Sigmoid colon (tissue), 4 donors: ENCODE results near the gene DRD2.

ENCODE experiments used
- POLR2AphosphoS5 ChIP-seq, 4 donors: sonication (generic); formaldehyde crosslinking; IDR thresholded peaks; one replicate each; pipeline ENCODE4 v1.6.1; 2017; ENCODE audit warnings: antibody characterized with exemption in 4 of 4
- TF ChIP-seq, protein P1 (sequence below), 4 experiments: fragments of 450-650 bp in 3 of 4; fragments of 200-600 bp in 1 of 4; IDR thresholded peaks; one replicate each; pipeline ENCODE4 v1.5.1; 2016 to 2019; ENCODE audit warnings: antibody characterized with exemption in 4 of 4, mild to moderate bottlenecking in 3 of 4, moderate library complexity in 2 of 4

DNA sequence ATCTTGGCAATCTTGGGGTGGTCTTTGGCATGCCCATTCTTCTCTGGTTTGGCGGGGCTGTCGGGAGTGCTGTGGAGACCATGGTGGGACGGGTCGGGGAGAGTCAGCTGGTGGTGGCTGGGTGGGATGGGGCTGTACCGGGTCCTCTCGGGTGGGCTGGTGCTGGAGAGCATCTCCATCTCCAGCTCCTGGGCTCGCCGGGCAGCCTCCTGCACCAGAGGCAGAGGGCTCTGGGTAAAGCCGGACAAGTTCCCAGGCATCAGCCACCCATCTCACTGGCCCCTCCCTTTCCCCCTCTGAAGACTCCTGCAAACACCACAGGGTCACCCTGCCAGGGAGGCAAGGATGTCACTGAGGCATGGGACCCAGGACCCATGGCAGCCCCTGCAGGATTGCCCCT, 62.5 kb downstream of the DRD2 start:
- TF ChIP-seq, protein P1, sequence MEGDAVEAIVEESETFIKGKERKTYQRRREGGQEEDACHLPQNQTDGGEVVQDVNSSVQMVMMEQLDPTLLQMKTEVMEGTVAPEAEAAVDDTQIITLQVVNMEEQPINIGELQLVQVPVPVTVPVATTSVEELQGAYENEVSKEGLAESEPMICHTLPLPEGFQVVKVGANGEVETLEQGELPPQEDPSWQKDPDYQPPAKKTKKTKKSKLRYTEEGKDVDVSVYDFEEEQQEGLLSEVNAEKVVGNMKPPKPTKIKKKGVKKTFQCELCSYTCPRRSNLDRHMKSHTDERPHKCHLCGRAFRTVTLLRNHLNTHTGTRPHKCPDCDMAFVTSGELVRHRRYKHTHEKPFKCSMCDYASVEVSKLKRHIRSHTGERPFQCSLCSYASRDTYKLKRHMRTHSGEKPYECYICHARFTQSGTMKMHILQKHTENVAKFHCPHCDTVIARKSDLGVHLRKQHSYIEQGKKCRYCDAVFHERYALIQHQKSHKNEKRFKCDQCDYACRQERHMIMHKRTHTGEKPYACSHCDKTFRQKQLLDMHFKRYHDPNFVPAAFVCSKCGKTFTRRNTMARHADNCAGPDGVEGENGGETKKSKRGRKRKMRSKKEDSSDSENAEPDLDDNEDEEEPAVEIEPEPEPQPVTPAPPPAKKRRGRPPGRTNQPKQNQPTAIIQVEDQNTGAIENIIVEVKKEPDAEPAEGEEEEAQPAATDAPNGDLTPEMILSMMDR (IDR thresholded peaks at IDR 0.05) = no peak
- TF ChIP-seq POLR2AphosphoS5 (IDR thresholded peaks at IDR 0.05) = no peak
